Activated T-helper 1 cell treated with anti-CD3 and anti-CD28 coated beads, Interleukin-12 subunit alpha, Interleukin-12 subunit beta, Interleukin-2, Interleukin-4 antibody, amounts not matched to agents 30 ng/mL and 10 ng/mL and 1 ng/mL, durations not matched to agents 14 hours and 24 hours and 36 hours (primary cell): Measurements from ENCODE around the gene TBCC. TPM values are rescaled to one million over a fixed set of nuclear protein-coding genes. Genes with fewer than 3 reads are reported as not detected.
"Not testable (repeated sequence)": the region's sequence is repeated elsewhere in the genome, so short reads cannot be mapped to it uniquely, and the experiment has no call there.

Experiments used
- DNase-seq: peaks from one replicate; pipeline ENCODE4 v3.0.0; 2021; ENCODE audit warnings: low spot score
- H3K27ac Mint-ChIP-seq: one replicate; pipeline ENCODE4 v1.8.0; 2021; ENCODE audit warnings: mild to moderate bottlenecking, mixed read lengths
- H3K27me3 Mint-ChIP-seq: one replicate; pipeline ENCODE4 v1.8.0; 2022; ENCODE audit warnings: mild to moderate bottlenecking, moderate library complexity, mixed read lengths; ENCODE audit not compliant: insufficient read depth
- H3K36me3 Mint-ChIP-seq: one replicate; pipeline ENCODE4 v1.8.0; 2021; ENCODE audit warnings: low read depth, mixed read lengths
- H3K4me1 Mint-ChIP-seq: one replicate; pipeline ENCODE4 v1.8.0; 2021; ENCODE audit warnings: low read depth, mixed read lengths
- H3K4me3 Mint-ChIP-seq: one replicate; pipeline ENCODE4 v1.8.0; 2021; ENCODE audit warnings: mild to moderate bottlenecking, moderate library complexity, mixed read lengths
- H3K9me3 Mint-ChIP-seq: one replicate; pipeline ENCODE4 v1.8.0; 2021; ENCODE audit warnings: mixed read lengths
- intact Hi-C: fragments of 100-400 bp; cut with micrococcal nuclease; formaldehyde crosslinking; loops from one replicate; pipeline ENCODE4 v1.15.1; 2024
- total RNA-seq: library from RNA; stranded (reverse); gene quantifications from 2 replicates; pipeline ENCODE4 v1.2.3, GENCODE V29; 2022

Gene TBCC
- total RNA-seq, 1 donor from 2014 or later: 20.1 TPM

- H3K36me3 Mint-ChIP-seq: peaks cover 15% of the 10 kb centered on the region
- no peak for DNase-seq
- intact Hi-C loops: loop anchor here (10.0 kb wide), 1 partner anchor 240 kb away; the partner anchor contains the start of gene PPP2R5D
- peaks cover 32% of the 10 kb centered on the region for H3K4me1 Mint-ChIP-seq
- no peaks in the 10 kb centered on the region for H3K27me3 Mint-ChIP-seq
- H3K9me3 Mint-ChIP-seq: no peaks in the 10 kb centered on the region
- H3K27ac Mint-ChIP-seq: no peak overlapping the region
- H3K4me3 Mint-ChIP-seq: peak overlapping the region; percentile 100
Observed at GRCh38 chr6:42744351-42744893, 1.5 kb downstream of the TBCC start.

- DNase-seq: no peak
- Mint-ChIP-seq H3K36me3 (peaks cover 6% of the 10 kb centered on the region), H3K4me3 (peak overlapping the region; percentile 15), H3K27me3 (peaks cover 9% of the 10 kb centered on the region), H3K4me1 (peaks cover 15% of the 10 kb centered on the region), H3K27ac (no peak overlapping the region), H3K9me3 (no peaks in the 10 kb centered on the region)
- intact Hi-C loops: loop anchor here (10.0 kb wide), 1 partner anchor 242 kb away; the partner anchor contains the start of gene PPP2R5D
Observed at GRCh38 chr6:42742116-42742894, 3.6 kb downstream of the TBCC start.

DNA sequence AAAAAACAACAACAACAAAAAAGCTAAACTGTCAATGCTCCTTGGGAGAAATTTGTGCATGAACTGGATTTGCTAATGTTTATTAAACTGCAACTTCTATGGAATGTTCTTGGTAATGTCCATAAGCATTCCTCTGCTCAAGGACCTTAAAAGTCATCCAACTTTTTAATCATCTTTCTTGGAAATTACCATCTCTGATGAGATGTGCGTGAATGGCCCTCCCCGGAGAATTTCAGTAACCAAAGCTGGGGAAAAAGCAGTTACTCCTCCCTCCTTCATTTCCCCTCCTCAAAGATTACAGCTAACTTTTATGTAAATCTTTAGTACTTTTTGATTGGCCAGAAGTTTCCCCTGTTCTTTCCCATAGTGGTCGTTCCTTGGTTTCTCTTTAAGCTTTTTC is 5.2 kb downstream of the TBCC start:
- H3K36me3 Mint-ChIP-seq: peaks cover 4% of the 10 kb centered on the region
- intact Hi-C loops: loop anchor here (10.0 kb wide), 1 partner anchor 244 kb away; the partner anchor contains the start of gene PPP2R5D
- DNase-seq: no peak
- H3K4me3 Mint-ChIP-seq: no peak overlapping the region
- no peak overlapping the region for H3K27ac Mint-ChIP-seq
- H3K9me3 Mint-ChIP-seq: no peaks in the 10 kb centered on the region
- peaks cover 10% of the 10 kb centered on the region for H3K4me1 Mint-ChIP-seq
- H3K27me3 Mint-ChIP-seq: peaks cover 10% of the 10 kb centered on the region

DNA sequence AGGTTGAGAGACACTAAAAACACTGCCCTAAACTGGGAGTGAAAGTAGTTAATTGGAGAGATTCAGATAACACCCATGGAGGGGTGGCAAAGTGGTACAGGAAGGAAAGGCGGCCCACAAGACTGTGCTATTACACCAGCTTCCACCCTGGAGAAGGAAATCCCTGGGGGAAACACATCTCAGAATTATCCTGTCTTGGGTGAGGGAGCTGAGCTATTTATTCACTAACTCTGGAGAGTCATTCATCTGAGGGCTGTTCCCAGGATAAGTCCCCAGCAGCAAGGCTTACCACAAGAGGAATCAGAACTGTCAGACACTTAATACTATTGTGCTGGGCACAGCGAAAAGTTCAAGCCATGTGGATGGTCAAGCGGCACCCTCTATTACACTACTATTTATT is 9.9 kb downstream of the TBCC start:
- Mint-ChIP-seq H3K27ac (no peak overlapping the region), H3K4me1 (no peaks in the 10 kb centered on the region), H3K36me3 (no peaks in the 10 kb centered on the region), H3K4me3 (no peak overlapping the region), H3K9me3 (no peaks in the 10 kb centered on the region), H3K27me3 (peaks cover 12% of the 10 kb centered on the region)
- intact Hi-C loops: no loop called here
- DNase-seq: no peak

DNA sequence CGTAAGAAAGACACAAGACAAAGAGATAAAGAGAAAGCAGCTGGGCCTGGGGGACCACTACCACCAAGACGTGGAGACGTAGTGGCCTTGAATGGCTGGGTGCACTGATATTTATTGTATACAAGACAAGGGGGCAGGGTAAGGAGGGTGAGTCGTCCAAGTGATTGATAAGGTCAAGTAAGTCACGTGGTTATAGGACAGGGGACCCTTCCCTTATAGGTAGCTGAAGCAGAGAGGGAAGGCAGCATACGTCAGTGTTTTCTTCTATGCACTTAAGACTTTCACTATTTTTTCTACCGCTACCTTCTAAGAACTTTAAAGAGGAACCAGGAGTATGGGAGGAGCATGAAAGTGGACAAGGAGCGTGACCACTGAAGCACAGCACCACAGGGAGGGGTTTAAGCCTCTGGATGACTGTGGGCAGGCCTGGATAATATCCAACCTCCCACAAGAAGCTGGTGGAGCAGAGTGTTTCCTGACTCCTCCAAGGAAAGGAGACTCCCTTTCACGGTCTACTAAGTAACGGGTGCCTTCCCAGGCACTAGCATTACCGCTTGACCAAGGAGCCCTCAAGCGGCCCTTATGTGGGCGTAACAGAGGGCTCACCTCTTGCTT is 11.9 kb downstream of the TBCC start:
- H3K4me1 Mint-ChIP-seq, H3K36me3 Mint-ChIP-seq, intact Hi-C loops, H3K27ac Mint-ChIP-seq, H3K9me3 Mint-ChIP-seq, H3K4me3 Mint-ChIP-seq, DNase-seq: not testable (repeated sequence)
- H3K27me3 Mint-ChIP-seq: peaks cover 12% of the 10 kb centered on the region

DNA sequence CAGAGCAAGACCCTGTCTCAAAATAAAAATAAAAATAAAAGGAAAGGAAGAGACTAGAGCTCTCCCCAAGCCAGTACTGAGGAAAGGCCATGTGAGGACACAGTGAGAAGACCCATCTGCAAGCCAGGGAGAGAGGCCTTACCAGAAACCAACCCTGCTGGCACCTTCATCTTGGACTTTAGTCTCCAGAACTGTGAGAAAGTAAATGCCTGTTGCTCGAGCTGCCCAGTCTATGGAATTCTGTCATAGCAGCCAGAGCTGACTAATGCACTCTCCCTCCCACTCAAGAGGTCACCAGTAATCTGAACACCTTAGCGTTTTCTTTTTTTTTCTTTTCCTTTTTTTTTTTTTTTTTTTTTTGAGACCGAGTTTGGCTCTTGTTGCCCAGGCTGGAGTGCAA is 16.2 kb downstream of the TBCC start:
- Mint-ChIP-seq H3K27ac (no peak overlapping the region), H3K36me3 (peaks cover 2% of the 10 kb centered on the region)

GRCh38 chr6:42727627-42728026 is 18.3 kb downstream of the TBCC start:
- no peaks in the 10 kb centered on the region for H3K27me3 Mint-ChIP-seq
- H3K36me3 Mint-ChIP-seq: peaks cover 2% of the 10 kb centered on the region
- peaks cover 19% of the 10 kb centered on the region for H3K4me1 Mint-ChIP-seq
- DNase-seq: no peak
- H3K4me3 Mint-ChIP-seq: peak overlapping the region; percentile 57
- peak overlapping the region; percentile 98 for H3K27ac Mint-ChIP-seq
- H3K9me3 Mint-ChIP-seq: no peaks in the 10 kb centered on the region
- intact Hi-C loops: loop anchor here (5.0 kb wide), 2 partner anchors 35 to 55 kb away; partner anchors contain the start of gene BICRAL

More for the DNA sequence above, 16.2 kb downstream of the TBCC start:
- Mint-ChIP-seq H3K4me1 (peaks cover 19% of the 10 kb centered on the region), H3K27me3 (peaks cover 2% of the 10 kb centered on the region), H3K9me3 (no peaks in the 10 kb centered on the region), H3K4me3 (no peak overlapping the region)
- DNase-seq: no peak
- intact Hi-C loops: loop anchor here (5.0 kb wide), 2 partner anchors 37 to 53 kb away; partner anchors contain the start of gene BICRAL

DNA sequence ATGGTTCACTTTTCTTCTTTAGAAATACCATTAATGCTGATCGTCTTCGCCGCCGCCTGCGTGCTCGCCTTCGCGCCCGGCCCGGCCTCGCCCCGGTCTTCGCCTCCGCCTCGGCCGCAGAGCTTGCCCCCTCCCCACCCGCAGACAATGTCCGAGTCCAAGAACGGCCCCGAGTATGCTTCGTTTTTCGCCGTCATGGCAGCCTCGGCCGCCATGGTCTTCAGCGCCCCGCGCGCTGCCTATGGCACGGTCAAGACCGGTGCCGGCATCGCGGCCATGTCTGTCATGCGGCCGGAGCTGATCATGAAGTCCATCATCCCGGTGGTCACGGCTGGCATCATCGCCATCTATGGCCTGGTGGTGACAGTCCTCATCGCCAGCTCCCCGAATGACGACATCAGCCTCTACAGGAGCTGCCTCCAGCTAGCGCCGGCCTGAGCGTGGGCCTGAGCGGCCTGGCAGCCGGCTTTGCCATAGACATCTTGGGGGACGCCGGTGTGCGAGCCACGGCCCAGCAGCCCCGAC is 18.8 kb downstream of the TBCC start:
- peaks cover 19% of the 10 kb centered on the region for H3K4me1 Mint-ChIP-seq
- no peak for DNase-seq
- peak overlapping the region; percentile 98 for H3K27ac Mint-ChIP-seq
- no peaks in the 10 kb centered on the region for H3K9me3 Mint-ChIP-seq
- H3K27me3 Mint-ChIP-seq: peaks cover under 1% of the 10 kb centered on the region
- intact Hi-C loops: loop anchor here (5.0 kb wide), 2 partner anchors 35 to 55 kb away; partner anchors contain the start of gene BICRAL
- peak overlapping the region; percentile 75 for H3K4me3 Mint-ChIP-seq
- H3K36me3 Mint-ChIP-seq: peaks cover 2% of the 10 kb centered on the region

- Mint-ChIP-seq H3K27me3 (peaks cover 5% of the 10 kb centered on the region), H3K4me1 (peaks cover 19% of the 10 kb centered on the region), H3K9me3 (no peaks in the 10 kb centered on the region), H3K36me3 (peaks cover 2% of the 10 kb centered on the region), H3K4me3 (peak overlapping the region; percentile 75), H3K27ac (peak overlapping the region; percentile 98)
- intact Hi-C loops: loop anchor here (1.0 to 5.0 kb wide), 7 partner anchors 20 to 173 kb away; partner anchors contain the start of genes BICRAL and TBCC
- DNase-seq: peak; percentile 59
Observed at GRCh38 chr6:42726485-42727086, 19.3 kb downstream of the TBCC start.

GRCh38 chr6:42726026-42726425 is 19.9 kb downstream of the TBCC start:
- H3K4me1 Mint-ChIP-seq: peaks cover 19% of the 10 kb centered on the region
- H3K27ac Mint-ChIP-seq: peak overlapping the region; percentile 98
- H3K4me3 Mint-ChIP-seq: peak overlapping the region; percentile 75
- intact Hi-C loops: loop anchor here (1.0 to 5.0 kb wide), 7 partner anchors 20 to 173 kb away; partner anchors contain the start of genes BICRAL and TBCC
- no peaks in the 10 kb centered on the region for H3K9me3 Mint-ChIP-seq
- DNase-seq: no peak
- H3K27me3 Mint-ChIP-seq: peaks cover 9% of the 10 kb centered on the region
- peaks cover 2% of the 10 kb centered on the region for H3K36me3 Mint-ChIP-seq

- no peak overlapping the region for H3K4me3 Mint-ChIP-seq
- no peak overlapping the region for H3K27ac Mint-ChIP-seq
- no peak for DNase-seq
- H3K27me3 Mint-ChIP-seq: peaks cover 16% of the 10 kb centered on the region
- intact Hi-C loops: loop anchor here (5.0 kb wide), 2 partner anchors 33 to 57 kb away; partner anchors contain the start of gene BICRAL
- H3K36me3 Mint-ChIP-seq: peaks cover 2% of the 10 kb centered on the region
- H3K4me1 Mint-ChIP-seq: peaks cover 19% of the 10 kb centered on the region
- no peaks in the 10 kb centered on the region for H3K9me3 Mint-ChIP-seq
Observed at GRCh38 chr6:42724825-42725224, 21.1 kb downstream of the TBCC start.

DNA sequence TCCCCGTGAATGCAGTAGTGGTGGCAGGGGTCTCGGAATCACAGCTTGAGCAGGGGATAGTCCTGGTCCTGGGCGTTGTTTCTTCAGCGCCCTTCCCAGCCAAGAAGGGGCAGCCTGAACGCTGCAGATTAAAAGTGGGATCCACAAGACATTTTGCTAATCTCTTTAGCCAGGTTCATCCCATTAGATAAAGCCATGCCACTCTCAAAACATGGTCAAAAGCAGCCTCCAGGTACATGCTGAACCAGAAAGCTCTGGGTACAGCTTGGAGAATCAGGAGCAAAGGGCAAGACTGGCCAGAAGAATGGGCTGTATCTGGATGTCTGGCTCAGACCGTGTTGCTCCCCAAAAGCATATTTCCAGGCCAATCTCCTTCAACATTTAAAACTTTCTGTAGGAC is 23.4 kb downstream of the TBCC start, which contains the start of gene PRPH2:
PRPH2 (minus strand) TSS at position 101 of the 400 bp plus-strand sequence. CDS start 263 bp downstream, outside the sequence.
- DNase-seq: no peak
- Mint-ChIP-seq H3K36me3 (peaks cover 2% of the 10 kb centered on the region), H3K9me3 (no peaks in the 10 kb centered on the region), H3K27me3 (peaks cover 16% of the 10 kb centered on the region), H3K27ac (no peak within 1 kb of the TSS), H3K4me3 (no peak within 1 kb of the TSS), H3K4me1 (peaks cover 19% of the 10 kb centered on the region)
- intact Hi-C loops: no loop called here
